ENCODE results near the gene M6PR.

Gene M6PR

DNA sequence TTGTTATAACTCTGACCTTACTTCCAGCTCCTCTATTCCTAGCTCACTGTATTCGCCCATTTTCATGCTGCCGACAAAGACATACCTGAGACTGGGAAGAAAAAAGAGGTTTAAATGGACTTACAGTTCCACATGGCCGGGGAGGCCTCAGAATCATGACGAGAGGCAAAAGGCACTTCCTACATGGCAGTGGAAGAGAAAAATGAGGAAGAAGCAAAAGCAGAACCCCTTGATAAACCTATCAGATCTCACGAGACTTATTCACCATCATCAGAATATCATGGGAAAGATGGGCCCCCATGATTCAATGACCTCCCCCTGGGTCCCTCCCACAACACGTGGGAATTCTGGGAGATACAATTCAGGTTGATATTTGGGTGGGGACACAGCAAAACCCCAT is 49.6 kb downstream of the M6PR start:
- no peak for DNase-seq (ENCODE audit: extremely low spot score)
- CTCF ChIA-PET: no interaction called here
- POLR2A ChIA-PET: no interaction called here
- TF ChIP-seq ARNT (IDR thresholded peaks at IDR 0.05) (no peak), LEF1 (IDR thresholded peaks at IDR 0.05; ENCODE audit: borderline replicate concordance) (no peak), CTBP1 (IDR thresholded peaks at IDR 0.05; ENCODE audit: borderline replicate concordance) (no peak), FOXM1 (IDR thresholded peaks at IDR 0.05; ENCODE audit: borderline replicate concordance) (no peak), FOXK2 (IDR thresholded peaks at IDR 0.05) (no peak), SP1 (IDR thresholded peaks at IDR 0.05) (no peak), BHLHE40 (IDR thresholded peaks at IDR 0.05; ENCODE audit: borderline replicate concordance) (no peak), ZNF384 (IDR thresholded peaks at IDR 0.05) (no peak)
- TF ChIP-seq, protein P1, sequence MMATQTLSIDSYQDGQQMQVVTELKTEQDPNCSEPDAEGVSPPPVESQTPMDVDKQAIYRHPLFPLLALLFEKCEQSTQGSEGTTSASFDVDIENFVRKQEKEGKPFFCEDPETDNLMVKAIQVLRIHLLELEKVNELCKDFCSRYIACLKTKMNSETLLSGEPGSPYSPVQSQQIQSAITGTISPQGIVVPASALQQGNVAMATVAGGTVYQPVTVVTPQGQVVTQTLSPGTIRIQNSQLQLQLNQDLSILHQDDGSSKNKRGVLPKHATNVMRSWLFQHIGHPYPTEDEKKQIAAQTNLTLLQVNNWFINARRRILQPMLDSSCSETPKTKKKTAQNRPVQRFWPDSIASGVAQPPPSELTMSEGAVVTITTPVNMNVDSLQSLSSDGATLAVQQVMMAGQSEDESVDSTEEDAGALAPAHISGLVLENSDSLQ (IDR thresholded peaks at IDR 0.05): no peak

DNA sequence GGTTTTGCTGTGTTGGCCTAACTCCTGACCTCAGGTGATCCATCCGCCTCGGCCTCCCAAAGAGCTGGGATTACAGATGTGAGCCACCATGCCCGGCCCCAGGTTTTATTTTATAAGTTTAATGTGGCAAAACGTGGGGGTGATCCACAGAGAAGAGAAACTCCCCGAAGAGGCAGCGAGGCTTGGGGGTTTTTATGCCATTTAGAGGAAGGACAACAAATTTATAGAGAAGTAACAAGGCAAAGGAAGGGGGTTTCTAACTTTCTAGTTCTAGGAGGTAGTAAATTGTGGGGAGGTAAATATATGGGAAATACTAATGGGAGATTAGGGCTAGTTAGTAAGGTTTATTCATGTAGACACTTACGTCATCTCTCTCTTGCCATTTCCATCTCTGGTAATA is 52.4 kb downstream of the M6PR start:
- CTCF ChIA-PET: no interaction called here
- no peak for DNase-seq (ENCODE audit: extremely low spot score)
- POLR2A ChIA-PET: no interaction called here
- TF ChIP-seq ELF4 (IDR thresholded peaks at IDR 0.05) (no peak), LEF1 (IDR thresholded peaks at IDR 0.05; ENCODE audit: borderline replicate concordance) (no peak), FOXK2 (IDR thresholded peaks at IDR 0.05) (no peak), HDGF (IDR thresholded peaks at IDR 0.05; ENCODE audit: borderline replicate concordance) (no peak), SUZ12 (IDR thresholded peaks at IDR 0.05) (no peak), ARNT (IDR thresholded peaks at IDR 0.05) (no peak), L3MBTL2 (conservative IDR thresholded peaks at IDR 0.05) (no peak), SP1 (IDR thresholded peaks at IDR 0.05) (no peak), BHLHE40 (IDR thresholded peaks at IDR 0.05; ENCODE audit: borderline replicate concordance) (no peak), TARDBP (IDR thresholded peaks at IDR 0.05) (no peak), ZNF384 (IDR thresholded peaks at IDR 0.05) (no peak), FOXM1 (IDR thresholded peaks at IDR 0.05; ENCODE audit: borderline replicate concordance) (no peak)
- TF ChIP-seq, protein P1 (IDR thresholded peaks at IDR 0.05): no peak

DNA sequence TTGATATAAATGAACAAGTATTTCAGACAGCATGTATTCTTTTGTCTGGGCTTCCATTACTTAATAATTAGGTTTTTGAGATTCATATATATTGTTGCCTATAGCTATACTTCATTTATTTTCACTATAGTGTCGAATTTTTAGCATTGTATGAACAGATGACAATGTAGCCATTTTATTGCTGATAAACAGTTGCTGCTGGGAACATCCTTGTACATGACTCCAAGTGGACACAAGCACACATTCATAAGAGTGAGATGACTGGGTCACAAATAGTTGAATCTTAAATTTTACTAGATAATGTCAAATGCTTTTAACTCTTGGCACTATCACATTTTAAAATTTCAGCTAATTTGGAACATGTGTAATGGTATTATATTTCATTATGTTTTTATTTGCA is 54.5 kb downstream of the M6PR start:
- ChIA-PET POLR2A (no interaction called here), CTCF (interaction anchor here (0.7 to 1.8 kb wide), 2 partner anchors 10 to 34 kb away, joined by 3 to 4 read pairs; no protein-coding TSS in a partner anchor)
- no peak for DNase-seq (ENCODE audit: extremely low spot score)
- TF ChIP-seq TARDBP (IDR thresholded peaks at IDR 0.05): no peak
- no peak for TF ChIP-seq HDGF (IDR thresholded peaks at IDR 0.05; ENCODE audit: borderline replicate concordance)
- TF ChIP-seq LEF1 (IDR thresholded peaks at IDR 0.05; ENCODE audit: borderline replicate concordance): no peak

DNA sequence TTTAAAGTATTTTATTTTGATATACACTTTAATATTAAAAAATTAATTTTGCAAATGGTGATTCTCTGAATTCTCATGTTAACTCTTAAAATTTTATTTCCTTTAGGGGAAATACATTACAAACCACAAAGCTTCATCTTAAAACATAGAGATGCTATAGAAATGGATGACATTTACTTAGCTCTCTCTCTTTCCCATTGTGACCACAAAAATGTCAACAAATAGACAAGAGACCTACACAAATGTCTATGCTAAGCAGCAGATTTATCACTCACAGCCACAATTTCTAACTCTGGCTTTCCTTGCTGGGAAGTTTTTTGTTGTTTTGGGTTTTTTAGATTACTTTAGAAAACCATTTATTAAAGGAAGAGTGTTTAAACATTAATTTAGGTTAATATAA is 55.1 kb downstream of the M6PR start:
- POLR2A ChIA-PET: no interaction called here
- TF ChIP-seq SUZ12 (IDR thresholded peaks at IDR 0.05) (no peak), SP1 (IDR thresholded peaks at IDR 0.05) (no peak), HDGF (IDR thresholded peaks at IDR 0.05; ENCODE audit: borderline replicate concordance) (no peak), BHLHE40 (IDR thresholded peaks at IDR 0.05; ENCODE audit: borderline replicate concordance) (no peak)
- CTCF ChIA-PET: interaction anchor here (0.7 to 1.8 kb wide), 2 partner anchors 10 to 34 kb away, joined by 3 to 4 read pairs; no protein-coding TSS in a partner anchor
- DNase-seq (ENCODE audit: extremely low spot score): no peak

DNA sequence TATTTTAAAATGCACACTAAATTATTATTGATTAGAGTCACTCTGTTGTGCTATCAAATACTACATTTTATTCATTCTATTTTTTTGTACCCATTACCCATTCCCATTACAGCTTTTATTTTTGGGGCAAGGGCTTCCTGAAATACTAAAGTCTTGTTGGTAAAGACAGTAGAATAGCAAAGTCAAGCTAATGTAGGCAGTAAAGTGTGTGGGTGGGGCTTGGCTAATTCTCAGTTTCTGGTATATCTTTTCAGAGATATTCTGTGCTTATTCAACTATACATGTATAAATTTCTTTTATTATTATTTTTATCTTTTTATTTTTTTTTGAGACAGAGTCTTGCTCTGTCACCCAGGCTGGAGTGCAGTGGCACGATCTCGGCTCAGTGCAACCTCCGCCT is 57.5 kb downstream of the M6PR start:
- TF ChIP-seq LEF1 (IDR thresholded peaks at IDR 0.05; ENCODE audit: borderline replicate concordance) (no peak), FOXM1 (IDR thresholded peaks at IDR 0.05; ENCODE audit: borderline replicate concordance) (no peak), ZNF384 (IDR thresholded peaks at IDR 0.05) (no peak), BHLHE40 (IDR thresholded peaks at IDR 0.05; ENCODE audit: borderline replicate concordance) (no peak), TARDBP (IDR thresholded peaks at IDR 0.05) (no peak), ARNT (IDR thresholded peaks at IDR 0.05) (no peak), SUZ12 (IDR thresholded peaks at IDR 0.05) (no peak), FOXA1 (IDR thresholded peaks at IDR 0.05) (no peak), HDGF (IDR thresholded peaks at IDR 0.05; ENCODE audit: borderline replicate concordance) (no peak), L3MBTL2 (conservative IDR thresholded peaks at IDR 0.05) (no peak), NFRKB (IDR thresholded peaks at IDR 0.05) (no peak), CTBP1 (IDR thresholded peaks at IDR 0.05; ENCODE audit: borderline replicate concordance) (no peak), ELF4 (IDR thresholded peaks at IDR 0.05) (no peak), FOXK2 (IDR thresholded peaks at IDR 0.05) (no peak)
- TF ChIP-seq, protein P1 (IDR thresholded peaks at IDR 0.05): no peak
- DNase-seq (ENCODE audit: extremely low spot score): no peak
- ChIA-PET POLR2A (no interaction called here), CTCF (interaction anchor here (0.7 kb wide), 1 partner anchor 215 kb away, joined by 4 read pairs; no protein-coding TSS in a partner anchor)

Data from HEK293T (cell line).